IPS DF 6.9 (cell line): Measurements from ENCODE around the gene SOX1.
A peak's percentile ranks its signal among the peaks of the same experiment; 100 is the strongest.

ENCODE experiments used
- DNase-seq: peaks from one replicate; pipeline ENCODE4 v3.0.0-alpha.2; 2013; ENCODE audit warnings: low read depth, low spot score
- H3K27ac ChIP-seq: one replicate; pipeline ENCODE4 v1.5.1; 2013; ENCODE audit warnings: low read length, control low read depth
- H3K27me3 ChIP-seq: 2 replicates; pipeline ENCODE4 v1.6.1; 2013; ENCODE audit warnings: mild to moderate bottlenecking, low read length; ENCODE audit not compliant: control insufficient read depth, insufficient read depth
- H3K36me3 ChIP-seq: 2 replicates; pipeline ENCODE4 v1.6.1; 2013; ENCODE audit warnings: low read length; ENCODE audit not compliant: control insufficient read depth, insufficient read depth
- H3K4me1 ChIP-seq: 2 replicates; pipeline ENCODE4 v1.6.1; 2013; ENCODE audit warnings: low read length; ENCODE audit not compliant: control insufficient read depth, insufficient read depth
- H3K4me3 ChIP-seq: 2 replicates; pipeline ENCODE4 v1.5.1; 2013; ENCODE audit warnings: mild to moderate bottlenecking, low read length
- H3K9me3 ChIP-seq: 2 replicates; pipeline ENCODE4 v1.6.1; 2013; ENCODE audit warnings: low read length, inconsistent platforms; ENCODE audit not compliant: control insufficient read depth, insufficient read depth
- WGBS: extraction: QIAGEN DNeasy Blood & Tissue Kit; methylation state at CpG from one replicate; pipeline ENCODE4 v1.1.7; 2013; ENCODE audit warnings: mixed read lengths, missing lambda C conversion rate; ENCODE audit not compliant: insufficient read length, insufficient coverage; 5-methylcytosine and 5-hydroxymethylcytosine counted together

The SOX1 gene

DNA sequence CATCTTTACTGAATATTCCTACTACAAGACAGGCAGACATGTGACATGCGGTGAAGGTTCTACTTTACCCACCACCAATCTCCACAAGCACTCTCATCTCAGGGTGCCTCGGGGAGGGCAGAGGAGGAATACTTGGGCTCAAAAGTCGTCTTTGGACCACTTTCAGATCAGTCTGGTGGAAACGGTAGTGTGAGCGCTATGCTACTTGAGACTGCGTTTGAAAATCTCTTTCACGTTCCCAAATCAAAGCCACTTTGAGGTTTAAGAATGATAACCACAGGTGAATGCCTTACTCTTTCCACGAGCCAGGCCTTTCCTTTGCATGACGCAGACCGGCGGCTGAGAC lies 1.5 kb upstream of the SOX1 start:
- Histone ChIP-seq H3K4me1 (peaks cover 5% of the 10 kb centered on the region), H3K36me3 (no peaks in the 10 kb centered on the region; the same call in 1 of the 2 replicates), H3K27ac (no peak overlapping the region), H3K27me3 (peaks cover 78% of the 10 kb centered on the region), H3K9me3 (no peaks in the 10 kb centered on the region), H3K4me3 (no peak overlapping the region)
- no peak for DNase-seq
- WGBS: no CpG with 5 or more reads among the region's 11 CpGs

DNA sequence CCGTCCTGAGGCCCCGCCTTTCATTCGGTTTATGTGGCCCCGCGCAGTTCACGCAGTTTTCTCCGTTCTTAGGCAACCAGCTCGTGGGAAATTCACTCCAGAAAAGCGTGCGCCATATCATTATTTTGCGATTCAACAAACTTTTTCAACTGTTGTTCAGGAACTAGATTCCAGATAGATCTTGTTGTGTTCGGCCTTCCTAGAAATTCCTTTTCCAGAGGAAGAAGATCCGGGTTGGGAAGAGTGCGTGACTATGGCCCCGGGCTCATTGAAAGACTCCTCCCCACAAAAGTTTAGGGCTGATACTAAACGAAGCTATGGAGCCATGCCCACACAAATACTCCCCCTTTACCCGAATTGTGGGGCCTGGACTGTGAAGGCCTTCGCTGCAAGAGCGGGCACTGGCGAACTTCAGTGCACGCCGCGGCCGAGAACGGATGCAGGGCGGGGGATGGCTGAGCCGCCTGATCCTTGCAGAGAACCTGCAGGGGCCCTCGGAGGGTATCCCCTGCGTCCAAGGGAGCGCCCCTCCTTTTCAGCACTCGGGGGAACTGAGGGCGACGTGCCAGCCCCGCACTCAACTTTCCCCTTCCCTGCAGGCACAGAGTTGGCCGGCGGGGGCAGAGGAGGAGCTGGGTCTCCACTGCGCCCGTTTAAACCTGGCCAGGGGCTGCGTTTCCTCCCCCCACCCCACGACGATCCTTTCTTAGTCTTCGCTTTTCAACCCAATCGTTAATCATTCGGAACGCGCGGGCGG lies 904 bp upstream of the SOX1 start:
- peak overlapping the region; percentile 37; the same call in 1 of the 2 replicates for H3K4me3 ChIP-seq
- DNase-seq: no peak
- no peak overlapping the region for H3K27ac ChIP-seq
- no peaks in the 10 kb centered on the region; the same call in 1 of the 2 replicates for H3K36me3 ChIP-seq
- peaks cover 5% of the 10 kb centered on the region for H3K4me1 ChIP-seq
- WGBS: no CpG with 5 or more reads among the region's 48 CpGs
- peaks cover 78% of the 10 kb centered on the region for H3K27me3 ChIP-seq
- no peaks in the 10 kb centered on the region for H3K9me3 ChIP-seq

DNA sequence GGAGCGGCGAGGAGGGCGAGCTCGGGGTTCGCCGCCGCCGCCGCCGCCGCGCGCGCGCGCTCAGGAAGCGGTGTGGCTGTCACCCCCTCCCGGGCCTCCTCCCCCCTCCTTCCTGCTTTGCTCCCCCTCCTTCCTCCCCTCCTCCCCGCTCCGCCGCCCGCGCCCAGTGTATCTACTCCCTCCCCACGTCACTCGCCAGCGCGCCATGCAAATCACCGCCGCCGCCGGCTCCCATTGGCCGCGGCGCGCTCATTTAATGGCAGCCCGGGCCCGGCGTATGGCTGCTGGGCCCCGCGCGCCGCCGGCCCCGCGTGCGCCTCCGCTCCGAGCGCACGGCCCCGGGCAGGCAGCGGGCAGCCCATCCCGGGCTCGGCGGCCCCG lies 335 bp upstream of the SOX1 start:
- Histone ChIP-seq H3K36me3 (no peaks in the 10 kb centered on the region; the same call in 1 of the 2 replicates), H3K4me3 (peak overlapping the region; percentile 37; the same call in 1 of the 2 replicates), H3K27me3 (peaks cover 77% of the 10 kb centered on the region), H3K4me1 (peaks cover 3% of the 10 kb centered on the region), H3K27ac (no peak overlapping the region), H3K9me3 (no peaks in the 10 kb centered on the region)
- DNase-seq: no peak
- WGBS: no CpG with 5 or more reads among the region's 56 CpGs

DNA sequence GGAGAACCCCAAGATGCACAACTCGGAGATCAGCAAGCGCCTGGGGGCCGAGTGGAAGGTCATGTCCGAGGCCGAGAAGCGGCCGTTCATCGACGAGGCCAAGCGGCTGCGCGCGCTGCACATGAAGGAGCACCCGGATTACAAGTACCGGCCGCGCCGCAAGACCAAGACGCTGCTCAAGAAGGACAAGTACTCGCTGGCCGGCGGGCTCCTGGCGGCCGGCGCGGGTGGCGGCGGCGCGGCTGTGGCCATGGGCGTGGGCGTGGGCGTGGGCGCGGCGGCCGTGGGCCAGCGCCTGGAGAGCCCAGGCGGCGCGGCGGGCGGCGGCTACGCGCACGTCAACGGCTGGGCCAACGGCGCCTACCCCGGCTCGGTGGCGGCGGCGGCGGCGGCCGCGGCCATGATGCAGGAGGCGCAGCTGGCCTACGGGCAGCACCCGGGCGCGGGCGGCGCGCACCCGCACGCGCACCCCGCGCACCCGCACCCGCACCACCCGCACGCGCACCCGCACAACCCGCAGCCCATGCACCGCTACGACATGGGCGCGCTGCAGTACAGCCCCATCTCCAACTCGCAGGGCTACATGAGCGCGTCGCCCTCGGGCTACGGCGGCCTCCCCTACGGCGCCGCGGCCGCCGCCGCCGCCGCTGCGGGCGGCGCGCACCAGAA lies 1.1 kb downstream of the SOX1 start:
- H3K4me1 ChIP-seq: peaks cover 3% of the 10 kb centered on the region
- no peaks in the 10 kb centered on the region for H3K9me3 ChIP-seq
- no peak overlapping the region for H3K27ac ChIP-seq
- H3K4me3 ChIP-seq: peak overlapping the region; percentile 33; the same call in 1 of the 2 replicates
- no peaks in the 10 kb centered on the region; the same call in 1 of the 2 replicates for H3K36me3 ChIP-seq
- peaks cover 70% of the 10 kb centered on the region for H3K27me3 ChIP-seq
- no CpG with 5 or more reads among the region's 103 CpGs for WGBS
- no peak for DNase-seq

DNA sequence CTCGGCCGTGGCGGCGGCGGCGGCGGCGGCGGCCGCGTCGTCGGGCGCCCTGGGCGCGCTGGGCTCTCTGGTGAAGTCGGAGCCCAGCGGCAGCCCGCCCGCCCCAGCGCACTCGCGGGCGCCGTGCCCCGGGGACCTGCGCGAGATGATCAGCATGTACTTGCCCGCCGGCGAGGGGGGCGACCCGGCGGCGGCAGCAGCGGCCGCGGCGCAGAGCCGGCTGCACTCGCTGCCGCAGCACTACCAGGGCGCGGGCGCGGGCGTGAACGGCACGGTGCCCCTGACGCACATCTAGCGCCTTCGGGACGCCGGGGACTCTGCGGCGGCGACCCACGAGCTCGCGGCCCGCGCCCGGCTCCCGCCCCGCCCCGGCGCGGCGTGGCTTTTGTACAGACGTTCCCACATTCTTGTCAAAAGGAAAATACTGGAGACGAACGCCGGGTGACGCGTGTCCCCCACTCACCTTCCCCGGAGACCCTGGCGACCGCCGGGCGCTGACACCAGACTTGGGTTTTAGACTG lies 1.7 kb downstream of the SOX1 start:
- Histone ChIP-seq H3K4me1 (no peaks in the 10 kb centered on the region), H3K27ac (no peak overlapping the region), H3K36me3 (no peaks in the 10 kb centered on the region; the same call in 1 of the 2 replicates), H3K27me3 (peaks cover 64% of the 10 kb centered on the region), H3K4me3 (no peak overlapping the region; the same call in 1 of the 2 replicates), H3K9me3 (no peaks in the 10 kb centered on the region)
- no peak for DNase-seq
- no CpG with 5 or more reads among the region's 80 CpGs for WGBS

DNA sequence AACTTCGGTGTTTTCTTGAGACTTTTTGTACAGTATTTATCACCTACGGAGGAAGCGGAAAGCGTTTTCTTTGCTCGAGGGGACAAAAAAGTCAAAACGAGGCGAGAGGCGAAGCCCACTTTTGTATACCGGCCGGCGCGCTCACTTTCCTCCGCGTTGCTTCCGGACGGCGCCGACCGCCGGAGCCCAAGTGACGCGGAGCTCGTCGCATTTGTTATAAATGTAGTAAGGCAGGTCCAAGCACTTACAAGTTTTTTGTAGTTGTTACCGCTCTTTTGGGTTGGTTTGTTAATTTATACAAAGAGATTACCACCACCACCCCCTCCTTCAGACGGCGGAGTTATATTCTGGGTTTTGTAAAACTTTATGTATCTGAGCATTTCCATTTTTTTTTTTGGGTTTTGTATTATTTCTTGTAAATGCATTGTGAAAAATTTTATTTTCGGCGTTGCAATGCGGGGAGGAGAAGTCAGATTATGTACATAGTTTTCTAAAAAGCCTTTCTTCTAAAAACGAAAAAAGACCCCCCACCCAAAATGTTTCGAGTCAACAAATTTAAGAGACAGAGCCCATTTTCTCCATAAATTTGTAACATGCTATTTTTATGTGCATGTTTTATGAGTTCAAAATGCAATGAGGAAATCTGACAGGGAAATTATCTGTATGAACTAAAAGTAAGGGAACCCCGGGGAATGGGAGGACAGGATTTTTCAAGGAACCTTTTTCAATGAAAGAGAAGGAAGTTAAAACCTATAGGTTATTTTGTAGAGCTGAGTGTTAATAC lies 2.3 kb downstream of the SOX1 start:
- H3K27me3 ChIP-seq: peaks cover 58% of the 10 kb centered on the region
- WGBS: no CpG with 5 or more reads among the region's 33 CpGs
- no peak for DNase-seq
- no peaks in the 10 kb centered on the region for H3K4me1 ChIP-seq
- H3K27ac ChIP-seq: no peak overlapping the region
- H3K36me3 ChIP-seq: no peaks in the 10 kb centered on the region; the same call in 1 of the 2 replicates
- H3K9me3 ChIP-seq: no peaks in the 10 kb centered on the region
- H3K4me3 ChIP-seq: no peak overlapping the region

DNA sequence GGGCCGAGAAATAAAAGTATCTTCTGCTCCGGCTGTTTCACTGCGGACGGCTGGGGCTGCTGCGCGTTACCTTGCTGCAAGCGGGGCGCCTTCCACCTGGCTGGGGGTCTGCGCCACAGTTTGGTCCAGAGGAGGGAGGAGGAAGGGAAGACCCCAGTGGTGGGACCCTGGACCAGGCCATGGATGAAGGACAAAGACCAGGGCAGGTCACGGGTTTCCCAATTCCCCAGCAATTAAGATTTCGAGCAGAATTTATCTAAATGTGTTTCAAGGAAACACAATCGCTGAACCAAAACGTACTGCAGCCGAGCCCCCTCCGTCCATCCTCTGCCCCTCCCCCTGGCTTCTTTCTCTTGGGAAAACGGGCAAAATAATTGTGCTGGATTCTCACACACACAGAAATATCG lies 2.9 kb downstream of the SOX1 start:
- no peak overlapping the region for H3K4me3 ChIP-seq
- peaks cover 59% of the 10 kb centered on the region for H3K27me3 ChIP-seq
- H3K4me1 ChIP-seq: peaks cover 2% of the 10 kb centered on the region; the same call in 1 of the 2 replicates

DNA sequence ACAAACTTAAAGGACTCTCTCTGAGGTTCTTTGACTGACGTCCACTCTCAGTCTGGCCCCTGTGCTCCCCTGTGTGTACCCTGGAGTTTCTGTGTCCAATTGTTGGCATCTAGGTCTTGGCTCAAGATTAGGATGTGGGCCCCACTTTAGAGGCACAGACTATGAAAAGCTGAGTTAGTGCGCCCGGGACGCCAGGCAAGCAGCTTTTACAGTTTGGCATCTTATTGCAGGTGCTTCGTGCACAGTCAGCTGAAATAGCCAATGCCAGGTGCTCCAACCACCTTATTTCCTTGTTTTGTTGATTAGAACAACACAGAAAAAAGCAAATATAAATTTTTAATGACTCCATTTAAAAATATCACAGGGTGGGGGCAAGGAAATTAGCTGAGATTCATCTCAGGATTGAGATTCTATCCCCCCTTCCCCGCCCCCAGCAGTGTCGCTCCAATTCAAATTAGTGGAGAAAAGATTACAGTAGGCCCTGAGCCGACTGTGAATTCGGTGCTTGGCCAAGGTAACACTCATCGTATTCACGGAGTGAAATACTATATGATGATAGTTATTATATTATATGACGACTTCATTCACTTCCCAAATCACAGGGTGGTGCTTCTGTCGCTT lies 4.3 kb downstream of the SOX1 start:
- peaks cover 60% of the 10 kb centered on the region for H3K27me3 ChIP-seq
- no CpG with 5 or more reads among the region's 13 CpGs for WGBS
- DNase-seq: no peak
- H3K4me3 ChIP-seq: no peak overlapping the region
- no peaks in the 10 kb centered on the region for H3K9me3 ChIP-seq
- peaks cover 3% of the 10 kb centered on the region; the same call in 1 of the 2 replicates for H3K4me1 ChIP-seq
- H3K27ac ChIP-seq: no peak overlapping the region
- H3K36me3 ChIP-seq: no peaks in the 10 kb centered on the region; the same call in 1 of the 2 replicates

More for the DNA sequence above, 2.9 kb downstream of the SOX1 start:
- no peaks in the 10 kb centered on the region; the same call in 1 of the 2 replicates for H3K36me3 ChIP-seq
- H3K27ac ChIP-seq: no peak overlapping the region
- no peak for DNase-seq
- no CpG with 5 or more reads among the region's 17 CpGs for WGBS
- H3K9me3 ChIP-seq: no peaks in the 10 kb centered on the region

DNA sequence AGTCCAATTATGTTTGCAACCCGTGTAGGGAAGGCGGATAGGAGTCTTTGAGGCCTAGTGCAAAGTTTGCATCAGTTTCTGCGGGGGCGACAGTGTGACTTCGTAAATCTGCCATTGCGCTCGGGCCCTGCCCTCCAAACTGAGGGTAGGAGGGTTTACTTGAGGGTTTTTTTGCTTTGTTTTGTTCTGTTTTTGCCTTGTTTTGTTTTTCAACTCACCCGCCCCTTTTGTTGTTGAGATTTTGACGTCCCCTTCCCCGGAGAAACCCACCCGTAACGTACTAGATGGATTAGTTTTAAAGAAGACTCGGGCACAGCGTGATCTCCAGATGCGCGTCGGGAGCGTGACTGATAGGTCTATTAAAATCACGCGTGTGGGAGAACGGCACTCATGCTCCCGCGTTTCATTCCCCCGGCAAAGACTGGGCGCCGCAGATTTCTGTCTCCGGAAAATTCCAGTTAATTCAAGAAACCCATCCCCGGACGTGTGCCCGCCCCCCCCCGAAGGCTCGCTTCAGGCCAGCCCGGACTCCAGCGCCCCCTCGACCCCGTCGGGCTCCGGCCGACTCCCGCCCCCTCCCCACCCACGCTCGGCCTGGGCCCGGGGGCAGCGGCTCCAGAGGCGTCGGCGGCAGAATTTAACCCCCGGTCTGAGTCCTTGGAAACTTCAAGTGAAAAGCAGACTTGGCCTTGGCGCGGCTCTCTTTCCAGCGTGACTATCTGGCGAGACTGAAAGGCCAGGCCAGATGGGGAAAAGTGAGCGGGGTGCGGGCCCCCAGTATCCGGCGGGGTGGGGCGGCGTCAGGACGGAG lies 5.0 kb downstream of the SOX1 start:
- Histone ChIP-seq H3K27ac (no peak overlapping the region), H3K4me1 (peaks cover 3% of the 10 kb centered on the region; the same call in 1 of the 2 replicates), H3K36me3 (no peaks in the 10 kb centered on the region; the same call in 1 of the 2 replicates), H3K27me3 (peaks cover 62% of the 10 kb centered on the region), H3K9me3 (no peaks in the 10 kb centered on the region), H3K4me3 (peak overlapping the region; percentile 51; the same call in 1 of the 2 replicates)
- DNase-seq: no peak
- WGBS: no CpG with 5 or more reads among the region's 59 CpGs
